Bronchial epithelial cell (primary cell): ENCODE results near the gene SLC35E3. TPM values are rescaled to one million over a fixed set of nuclear protein-coding genes. Genes with fewer than 3 reads are reported as not detected.
"Not testable (repeated sequence)": the region's sequence is repeated elsewhere in the genome, so short reads cannot be mapped to it uniquely, and the experiment has no call there.

ENCODE experiments used
- DNase-seq: peaks from one replicate; pipeline ENCODE4 v3.0.0-alpha.2; 2010; ENCODE audit warnings: low read depth
- FAIRE-seq: peaks from 2 replicates; lab custom pipeline; 2011; peaks lifted over from hg19 to GRCh38; lab: Jason Lieb, UNC
- H3K27me3 ChIP-seq: 2 replicates; pipeline ENCODE4 v1.5.1; 2011; ENCODE audit warnings: low read length; ENCODE audit not compliant: control insufficient read depth, insufficient read depth
- H3K36me3 ChIP-seq: 2 replicates; pipeline ENCODE4 v1.5.1; 2011; ENCODE audit warnings: low read length; ENCODE audit not compliant: control insufficient read depth, insufficient read depth
- H3K4me3 ChIP-seq: 2 replicates; pipeline ENCODE4 v1.5.1; 2011; ENCODE audit warnings: mild to moderate bottlenecking, low read depth, low read length, control low read depth
- CTCF ChIP-seq: IDR thresholded peaks from 2 replicates; pipeline ENCODE4 v1.5.1; 2011; ENCODE audit warnings: mild to moderate bottlenecking, moderate library complexity, low read length, control low read depth, inconsistent platforms; ENCODE audit not compliant: insufficient read depth, severe bottlenecking
- total RNA-seq: library from RNA; depleted of rRNA; stranded (reverse); fragments of >200 nt; gene quantifications from 2 replicates; pipeline ENCODE4 v1.2.1, GENCODE V29; 2014

SLC35E3 gene
- total RNA-seq, 1 donor from 2014 or later = 3.2 TPM

GRCh38 chr12:68813242-68813593 lies 67.2 kb downstream of the SLC35E3 start:
- no peak for TF ChIP-seq CTCF
- FAIRE-seq = no peak
- peaks cover 8% of the 10 kb centered on the region for H3K36me3 ChIP-seq

GRCh38 chr12:68814490-68815231 lies 68.7 kb downstream of the SLC35E3 start:
- H3K4me3 ChIP-seq = no peak overlapping the region
- H3K36me3 ChIP-seq = peaks cover 6% of the 10 kb centered on the region
- FAIRE-seq = no peak
- DNase-seq = no peak
- TF ChIP-seq CTCF = no peak
- H3K27me3 ChIP-seq = no peaks in the 10 kb centered on the region

More at GRCh38 chr12:68813242-68813593, 67.2 kb downstream of the SLC35E3 start:
- no peak for DNase-seq
- Histone ChIP-seq H3K27me3 (no peaks in the 10 kb centered on the region), H3K4me3 (no peak overlapping the region)

- Histone ChIP-seq H3K36me3 (peaks cover 6% of the 10 kb centered on the region), H3K27me3 (no peaks in the 10 kb centered on the region), H3K4me3 (no peak overlapping the region)
- DNase-seq (no peak), FAIRE-seq (no peak)
- TF ChIP-seq CTCF = no peak
Observed at GRCh38 chr12:68815232-68815927, 69.4 kb downstream of the SLC35E3 start.

- no peaks in the 10 kb centered on the region for H3K27me3 ChIP-seq
- H3K4me3 ChIP-seq = no peak overlapping the region
- DNase-seq = no peak
- no peak for TF ChIP-seq CTCF
- H3K36me3 ChIP-seq = peaks cover 9% of the 10 kb centered on the region
- no peak for FAIRE-seq
Observed at GRCh38 chr12:68815928-68816800, 70.2 kb downstream of the SLC35E3 start.

GRCh38 chr12:68819481-68819880 lies 73.5 kb downstream of the SLC35E3 start:
- H3K4me3 ChIP-seq, H3K27me3 ChIP-seq, DNase-seq, FAIRE-seq: not testable (repeated sequence)
- peaks cover 17% of the 10 kb centered on the region for H3K36me3 ChIP-seq
